Measurements from ENCODE around the gene STAC2.

The STAC2 gene, protein sequence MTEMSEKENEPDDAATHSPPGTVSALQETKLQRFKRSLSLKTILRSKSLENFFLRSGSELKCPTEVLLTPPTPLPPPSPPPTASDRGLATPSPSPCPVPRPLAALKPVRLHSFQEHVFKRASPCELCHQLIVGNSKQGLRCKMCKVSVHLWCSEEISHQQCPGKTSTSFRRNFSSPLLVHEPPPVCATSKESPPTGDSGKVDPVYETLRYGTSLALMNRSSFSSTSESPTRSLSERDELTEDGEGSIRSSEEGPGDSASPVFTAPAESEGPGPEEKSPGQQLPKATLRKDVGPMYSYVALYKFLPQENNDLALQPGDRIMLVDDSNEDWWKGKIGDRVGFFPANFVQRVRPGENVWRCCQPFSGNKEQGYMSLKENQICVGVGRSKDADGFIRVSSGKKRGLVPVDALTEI

DNA sequence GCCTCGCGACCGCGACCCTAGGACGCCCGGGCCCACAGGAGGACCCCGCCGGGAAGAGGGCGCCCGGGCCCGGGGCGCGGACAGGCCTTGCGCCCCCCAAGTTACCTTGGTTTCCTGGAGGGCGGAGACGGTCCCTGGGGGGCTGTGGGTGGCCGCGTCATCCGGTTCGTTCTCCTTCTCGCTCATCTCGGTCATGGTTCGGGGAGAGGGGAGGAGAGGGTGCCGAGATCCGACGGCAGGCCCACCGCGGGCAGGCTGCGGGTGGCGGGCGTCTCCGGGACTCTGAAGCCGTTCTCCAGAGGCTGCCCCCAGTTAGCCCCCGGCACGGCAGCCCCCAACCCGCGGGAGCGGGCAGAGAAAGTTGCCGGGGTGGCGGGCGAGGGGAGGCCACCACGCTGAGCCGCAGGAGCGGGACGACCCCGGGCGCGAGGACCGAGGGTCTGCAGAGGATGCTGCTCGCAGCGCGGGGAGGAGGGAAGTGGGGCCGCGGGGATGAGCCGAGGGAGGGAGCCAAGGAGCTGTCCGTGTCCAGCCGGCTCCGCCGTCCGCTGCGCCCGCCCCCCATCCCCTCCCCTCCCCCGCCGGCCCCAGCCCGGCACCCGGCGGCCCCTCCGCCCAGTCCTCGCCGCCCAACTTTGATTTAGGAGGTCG, at the start of gene STAC2:
STAC2 (minus strand) TSS at position 638 of the 651 bp plus-strand sequence; CDS start at position 195, 443 bp downstream.
- DNase-seq (ENCODE audit: low read depth), result no peak
- no peak within 1 kb of the TSS for H3K4me3 ChIP-seq (ENCODE audit: low read depth, low read length)
- TF ChIP-seq, protein P1, sequence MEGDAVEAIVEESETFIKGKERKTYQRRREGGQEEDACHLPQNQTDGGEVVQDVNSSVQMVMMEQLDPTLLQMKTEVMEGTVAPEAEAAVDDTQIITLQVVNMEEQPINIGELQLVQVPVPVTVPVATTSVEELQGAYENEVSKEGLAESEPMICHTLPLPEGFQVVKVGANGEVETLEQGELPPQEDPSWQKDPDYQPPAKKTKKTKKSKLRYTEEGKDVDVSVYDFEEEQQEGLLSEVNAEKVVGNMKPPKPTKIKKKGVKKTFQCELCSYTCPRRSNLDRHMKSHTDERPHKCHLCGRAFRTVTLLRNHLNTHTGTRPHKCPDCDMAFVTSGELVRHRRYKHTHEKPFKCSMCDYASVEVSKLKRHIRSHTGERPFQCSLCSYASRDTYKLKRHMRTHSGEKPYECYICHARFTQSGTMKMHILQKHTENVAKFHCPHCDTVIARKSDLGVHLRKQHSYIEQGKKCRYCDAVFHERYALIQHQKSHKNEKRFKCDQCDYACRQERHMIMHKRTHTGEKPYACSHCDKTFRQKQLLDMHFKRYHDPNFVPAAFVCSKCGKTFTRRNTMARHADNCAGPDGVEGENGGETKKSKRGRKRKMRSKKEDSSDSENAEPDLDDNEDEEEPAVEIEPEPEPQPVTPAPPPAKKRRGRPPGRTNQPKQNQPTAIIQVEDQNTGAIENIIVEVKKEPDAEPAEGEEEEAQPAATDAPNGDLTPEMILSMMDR (IDR thresholded peaks at IDR 0.05; ENCODE audit: low read depth, low read length), result no peak
- no peak for TF ChIP-seq POLR2A (IDR thresholded peaks at IDR 0.05; ENCODE audit: extremely low read depth, insufficient read length)
- no peak for TF ChIP-seq MYC (IDR thresholded peaks at IDR 0.05; ENCODE audit: low read depth, low read length)
- TF ChIP-seq, protein P2, sequence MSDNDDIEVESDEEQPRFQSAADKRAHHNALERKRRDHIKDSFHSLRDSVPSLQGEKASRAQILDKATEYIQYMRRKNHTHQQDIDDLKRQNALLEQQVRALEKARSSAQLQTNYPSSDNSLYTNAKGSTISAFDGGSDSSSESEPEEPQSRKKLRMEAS (IDR thresholded peaks at IDR 0.05; ENCODE audit: low read depth, low read length), result no peak

DNA sequence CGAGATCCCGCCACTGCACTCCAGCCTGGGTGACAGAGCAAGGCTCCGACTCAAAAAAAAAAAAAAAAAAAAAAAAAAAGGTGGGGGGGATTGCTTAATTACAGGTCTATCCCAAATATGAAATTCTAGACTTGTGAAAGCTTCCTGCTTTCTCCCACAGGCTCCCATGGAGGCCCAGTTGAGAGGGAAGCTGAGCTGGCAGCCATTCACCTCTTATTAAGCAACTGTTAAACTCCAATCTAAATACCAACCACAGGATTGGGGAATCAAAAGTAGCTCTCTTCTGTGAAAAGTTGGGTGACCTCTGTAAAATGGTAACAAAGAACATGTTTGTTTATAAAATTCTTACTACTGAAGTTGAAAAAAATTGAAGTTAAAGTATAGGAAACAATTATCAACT, 45.8 kb upstream of the STAC2 start:
- H3K4me3 ChIP-seq (ENCODE audit: low read depth, low read length), result no peak overlapping the region
- peak; percentile 24 for DNase-seq (ENCODE audit: low read depth)
- no peak for TF ChIP-seq POLR2A (IDR thresholded peaks at IDR 0.05; ENCODE audit: extremely low read depth, insufficient read length)
- TF ChIP-seq, protein P2 (IDR thresholded peaks at IDR 0.05; ENCODE audit: low read depth, low read length), result no peak
- TF ChIP-seq, protein P1 (IDR thresholded peaks at IDR 0.05; ENCODE audit: low read depth, low read length), result no peak

DNA sequence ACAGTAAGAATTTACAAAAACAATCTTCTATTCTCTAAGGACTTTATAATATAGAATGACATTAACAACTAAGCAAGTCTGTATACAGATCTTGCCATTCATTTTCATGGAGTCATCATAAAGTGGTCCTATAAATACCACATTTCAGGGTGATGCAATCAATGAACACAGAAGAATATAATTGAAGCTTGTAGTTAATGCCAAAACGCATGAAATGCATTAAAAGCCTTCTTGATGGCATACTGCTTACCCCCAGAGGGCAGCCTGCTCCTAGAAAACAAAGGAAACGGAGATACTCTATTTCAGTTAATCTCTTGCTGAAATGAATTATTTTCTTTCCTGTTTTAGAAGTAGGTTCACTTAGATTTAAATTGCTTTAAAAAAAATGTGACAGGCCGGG, 45.2 kb upstream of the STAC2 start:
- TF ChIP-seq POLR2A (IDR thresholded peaks at IDR 0.05; ENCODE audit: extremely low read depth, insufficient read length), result no peak
- TF ChIP-seq, protein P1 (IDR thresholded peaks at IDR 0.05; ENCODE audit: low read depth, low read length), result peak; percentile 60
- H3K4me3 ChIP-seq (ENCODE audit: low read depth, low read length), result no peak overlapping the region
- DNase-seq (ENCODE audit: low read depth), result peak; percentile 72

DNA sequence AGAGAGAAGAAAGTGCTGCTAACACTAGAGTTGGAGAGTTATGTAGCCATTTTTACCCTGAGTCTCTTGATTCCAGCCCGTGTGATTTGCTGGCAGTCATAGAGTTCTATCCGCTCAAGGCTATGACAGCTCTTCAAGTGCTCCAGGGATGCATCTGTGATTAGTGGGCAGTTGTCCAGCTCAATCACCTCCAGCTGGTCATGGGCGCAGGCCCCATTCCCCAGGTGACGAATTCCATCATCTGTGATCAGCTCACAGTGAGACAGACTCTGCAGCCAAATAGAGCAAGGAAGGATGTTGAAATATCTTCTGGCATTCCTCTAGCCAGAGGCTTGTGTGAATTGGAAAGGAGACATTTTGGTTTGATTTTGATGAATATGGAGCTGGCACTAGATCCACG, 38.4 kb upstream of the STAC2 start:
- TF ChIP-seq MYC (IDR thresholded peaks at IDR 0.05; ENCODE audit: low read depth, low read length) (no peak), POLR2A (IDR thresholded peaks at IDR 0.05; ENCODE audit: extremely low read depth, insufficient read length) (no peak)
- TF ChIP-seq, protein P1 (IDR thresholded peaks at IDR 0.05; ENCODE audit: low read depth, low read length), result no peak
- TF ChIP-seq, protein P2 (IDR thresholded peaks at IDR 0.05; ENCODE audit: low read depth, low read length), result no peak
- no peak overlapping the region for H3K4me3 ChIP-seq (ENCODE audit: low read depth, low read length)
- DNase-seq (ENCODE audit: low read depth), result no peak

DNA sequence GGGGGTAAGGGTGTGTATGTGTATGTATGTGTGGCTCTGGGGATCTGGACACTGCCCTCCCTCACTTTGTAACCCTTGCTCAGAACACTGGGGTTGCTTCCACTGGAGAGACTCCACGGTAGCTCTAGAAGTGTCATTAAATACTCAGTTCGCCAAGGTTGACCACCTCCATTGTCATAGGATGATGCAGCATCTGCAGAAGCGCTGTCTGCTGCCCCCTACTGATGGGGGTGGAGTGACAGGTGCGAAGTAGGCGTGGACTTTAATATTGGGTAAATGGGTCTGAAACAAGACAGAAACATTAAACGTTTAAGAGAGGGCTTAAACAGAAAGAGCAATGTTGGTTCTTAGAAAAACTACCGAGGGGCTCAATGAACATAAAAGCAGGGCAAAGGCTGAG, 35.5 kb upstream of the STAC2 start:
- no peak overlapping the region for H3K4me3 ChIP-seq (ENCODE audit: low read depth, low read length)
- DNase-seq (ENCODE audit: low read depth), result peak; percentile 53
- TF ChIP-seq, protein P2 (IDR thresholded peaks at IDR 0.05; ENCODE audit: low read depth, low read length), result no peak
- TF ChIP-seq, protein P1 (IDR thresholded peaks at IDR 0.05; ENCODE audit: low read depth, low read length), result peak; percentile 76
